Measurements from ENCODE around the gene PLXND1.

DNA sequence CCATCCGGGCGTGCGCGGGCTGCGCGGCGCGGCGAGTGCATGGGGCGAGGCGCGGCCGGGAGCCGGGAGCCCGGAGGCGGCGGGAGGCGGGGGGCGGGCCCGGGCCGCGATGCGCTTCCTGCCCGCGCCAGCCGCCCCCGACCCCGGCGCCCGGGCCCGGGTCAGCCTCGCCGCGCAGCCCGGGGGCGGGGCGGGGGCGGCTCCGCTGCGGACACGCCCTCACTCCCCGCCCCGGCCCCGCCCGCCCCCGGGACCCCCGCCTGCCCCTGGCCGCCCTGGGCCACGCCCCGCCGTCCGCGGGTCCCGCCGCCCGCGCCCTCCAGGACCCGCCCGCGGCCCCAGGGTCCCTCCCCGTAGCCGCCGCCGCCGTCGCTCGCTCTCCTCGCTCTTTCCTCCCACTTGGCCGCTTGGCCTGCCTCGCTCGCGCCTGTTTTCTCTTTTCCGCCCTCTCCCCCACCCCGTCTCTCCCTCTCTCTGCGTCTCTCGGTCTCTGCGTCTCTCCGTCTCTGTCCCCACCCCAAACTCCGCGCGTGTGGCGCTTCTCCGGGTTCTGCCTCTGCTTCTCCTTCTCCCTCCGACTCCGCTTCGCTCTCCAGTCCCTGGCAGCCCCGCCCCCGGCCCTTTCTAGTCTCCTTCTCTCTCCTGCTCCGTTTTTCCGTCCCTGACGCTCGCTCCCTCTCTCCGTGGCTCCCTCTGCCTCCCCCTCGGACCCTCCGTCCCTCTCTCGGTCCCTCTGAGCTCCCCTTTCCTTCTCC, at the start of gene PLXND1:
- TF ChIP-seq, protein P1, sequence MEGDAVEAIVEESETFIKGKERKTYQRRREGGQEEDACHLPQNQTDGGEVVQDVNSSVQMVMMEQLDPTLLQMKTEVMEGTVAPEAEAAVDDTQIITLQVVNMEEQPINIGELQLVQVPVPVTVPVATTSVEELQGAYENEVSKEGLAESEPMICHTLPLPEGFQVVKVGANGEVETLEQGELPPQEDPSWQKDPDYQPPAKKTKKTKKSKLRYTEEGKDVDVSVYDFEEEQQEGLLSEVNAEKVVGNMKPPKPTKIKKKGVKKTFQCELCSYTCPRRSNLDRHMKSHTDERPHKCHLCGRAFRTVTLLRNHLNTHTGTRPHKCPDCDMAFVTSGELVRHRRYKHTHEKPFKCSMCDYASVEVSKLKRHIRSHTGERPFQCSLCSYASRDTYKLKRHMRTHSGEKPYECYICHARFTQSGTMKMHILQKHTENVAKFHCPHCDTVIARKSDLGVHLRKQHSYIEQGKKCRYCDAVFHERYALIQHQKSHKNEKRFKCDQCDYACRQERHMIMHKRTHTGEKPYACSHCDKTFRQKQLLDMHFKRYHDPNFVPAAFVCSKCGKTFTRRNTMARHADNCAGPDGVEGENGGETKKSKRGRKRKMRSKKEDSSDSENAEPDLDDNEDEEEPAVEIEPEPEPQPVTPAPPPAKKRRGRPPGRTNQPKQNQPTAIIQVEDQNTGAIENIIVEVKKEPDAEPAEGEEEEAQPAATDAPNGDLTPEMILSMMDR (IDR thresholded peaks at IDR 0.05), result no peak
- peak in 2 of 3 donors; percentile 50 to 73 for TF ChIP-seq POLR2A (IDR thresholded peaks at IDR 0.05)

Measured in body of pancreas (tissue), 4 donors.